Measurements from ENCODE around the gene MAP3K9. TPM values are rescaled to one million over a fixed set of nuclear protein-coding genes. Genes with fewer than 3 reads are reported as not detected.

The MAP3K9 gene
- total RNA-seq, 1 donor from 2014 or later = 9.4 TPM

GRCh38 chr14:70833884-70834283 is 24.6 kb upstream of the MAP3K9 start:
- H3K4me3 ChIP-seq = no peak overlapping the region
- ATAC-seq = no peak
- TF ChIP-seq, protein P1, sequence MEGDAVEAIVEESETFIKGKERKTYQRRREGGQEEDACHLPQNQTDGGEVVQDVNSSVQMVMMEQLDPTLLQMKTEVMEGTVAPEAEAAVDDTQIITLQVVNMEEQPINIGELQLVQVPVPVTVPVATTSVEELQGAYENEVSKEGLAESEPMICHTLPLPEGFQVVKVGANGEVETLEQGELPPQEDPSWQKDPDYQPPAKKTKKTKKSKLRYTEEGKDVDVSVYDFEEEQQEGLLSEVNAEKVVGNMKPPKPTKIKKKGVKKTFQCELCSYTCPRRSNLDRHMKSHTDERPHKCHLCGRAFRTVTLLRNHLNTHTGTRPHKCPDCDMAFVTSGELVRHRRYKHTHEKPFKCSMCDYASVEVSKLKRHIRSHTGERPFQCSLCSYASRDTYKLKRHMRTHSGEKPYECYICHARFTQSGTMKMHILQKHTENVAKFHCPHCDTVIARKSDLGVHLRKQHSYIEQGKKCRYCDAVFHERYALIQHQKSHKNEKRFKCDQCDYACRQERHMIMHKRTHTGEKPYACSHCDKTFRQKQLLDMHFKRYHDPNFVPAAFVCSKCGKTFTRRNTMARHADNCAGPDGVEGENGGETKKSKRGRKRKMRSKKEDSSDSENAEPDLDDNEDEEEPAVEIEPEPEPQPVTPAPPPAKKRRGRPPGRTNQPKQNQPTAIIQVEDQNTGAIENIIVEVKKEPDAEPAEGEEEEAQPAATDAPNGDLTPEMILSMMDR (IDR thresholded peaks at IDR 0.05) = no peak
- no peaks in the 10 kb centered on the region for H3K36me3 ChIP-seq
- no peaks in the 10 kb centered on the region for H3K4me1 ChIP-seq
- intact Hi-C loops (cut with DNase I) = no loop called here
- no peak overlapping the region for H3K27ac ChIP-seq
- H3K27me3 ChIP-seq (ENCODE audit: low read depth) = no peaks in the 10 kb centered on the region
- DNase-seq = no peak
- H3K9me3 ChIP-seq = no peaks in the 10 kb centered on the region

DNA sequence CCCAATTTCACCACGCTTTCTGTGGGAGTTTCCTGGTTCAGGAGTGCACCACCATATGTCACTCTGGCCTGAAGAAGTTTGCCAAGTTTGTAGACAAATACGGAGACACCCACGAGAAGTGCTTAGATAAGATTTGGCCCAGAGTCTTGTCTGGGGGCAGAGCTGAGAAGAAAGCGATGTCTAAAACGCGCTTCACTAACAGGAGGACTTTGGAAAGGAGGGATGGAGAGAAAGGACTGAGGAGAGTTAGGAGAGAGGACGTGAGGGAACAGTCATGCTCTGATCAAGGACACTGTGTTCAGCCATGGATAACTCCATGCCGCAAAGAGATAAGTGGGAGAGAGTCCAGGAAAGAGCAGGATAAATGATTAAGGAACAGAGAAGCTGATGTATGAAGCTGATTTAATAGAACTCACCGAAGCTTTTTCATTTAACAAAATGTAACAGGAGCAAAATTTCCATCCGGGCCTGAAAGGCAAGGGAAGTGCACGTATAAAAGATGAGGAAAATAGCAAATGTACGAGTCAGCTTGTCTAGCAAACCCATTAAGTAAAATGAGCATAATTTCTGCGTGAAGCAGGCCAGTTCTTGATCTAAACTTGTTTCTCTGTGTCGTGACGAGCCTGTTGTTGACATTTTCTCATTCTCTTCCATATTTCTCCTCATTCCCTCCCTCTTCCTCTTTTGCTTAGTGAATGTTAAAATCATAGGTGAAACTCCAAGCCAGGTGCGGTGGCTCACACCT is 23.4 kb upstream of the MAP3K9 start:
- DNase-seq = no peak
- intact Hi-C loops (cut with DNase I) = no loop called here
- Histone ChIP-seq H3K9me3 (no peaks in the 10 kb centered on the region), H3K4me1 (no peaks in the 10 kb centered on the region), H3K27me3 (ENCODE audit: low read depth) (no peaks in the 10 kb centered on the region), H3K36me3 (no peaks in the 10 kb centered on the region), H3K4me3 (no peak overlapping the region), H3K27ac (no peak overlapping the region)
- TF ChIP-seq, protein P1 (IDR thresholded peaks at IDR 0.05) = no peak
- ATAC-seq = no peak

DNA sequence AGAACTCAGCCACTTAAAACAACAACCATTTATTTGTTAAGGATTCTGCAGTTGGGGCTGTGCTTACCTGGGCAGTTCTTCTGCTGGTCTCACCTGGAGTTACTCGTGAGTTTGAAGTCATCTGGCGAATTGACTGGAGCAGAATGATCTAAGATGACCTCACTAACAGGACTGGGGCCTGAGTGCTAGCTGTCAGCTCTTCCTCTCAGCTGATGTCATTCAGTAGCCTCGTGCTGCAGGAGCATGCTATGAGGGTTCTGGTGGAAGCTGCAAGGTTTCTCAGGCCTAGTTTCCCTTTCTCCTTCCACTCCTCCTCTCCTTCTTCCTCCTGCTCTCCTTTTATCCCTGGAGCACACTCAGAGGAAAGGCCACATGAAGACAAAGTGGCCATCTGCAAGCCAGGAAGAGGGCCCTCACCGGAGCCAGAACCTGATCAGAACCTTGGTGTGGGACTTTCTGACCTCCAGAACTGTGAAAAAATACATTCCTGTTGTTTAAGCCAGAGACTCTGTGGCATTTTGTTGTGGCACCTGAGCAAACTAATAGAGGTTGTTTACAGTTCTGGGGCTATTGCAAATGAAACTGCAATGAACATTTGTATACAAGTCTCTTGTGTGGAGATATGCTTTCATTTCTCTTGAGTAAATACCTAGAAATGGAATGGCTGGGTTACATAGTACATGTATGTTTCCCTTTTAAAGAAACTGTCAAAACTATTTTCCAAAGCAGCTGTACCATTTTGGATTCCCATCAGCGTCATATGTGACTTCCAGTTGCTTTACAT is 21.9 kb upstream of the MAP3K9 start:
- intact Hi-C loops (cut with DNase I) = no loop called here
- ATAC-seq (no peak), DNase-seq (no peak)
- H3K27me3 ChIP-seq (ENCODE audit: low read depth) = no peaks in the 10 kb centered on the region
- no peaks in the 10 kb centered on the region for H3K4me1 ChIP-seq
- TF ChIP-seq, protein P1 (IDR thresholded peaks at IDR 0.05) = no peak
- H3K36me3 ChIP-seq = no peaks in the 10 kb centered on the region
- no peak overlapping the region for H3K4me3 ChIP-seq
- H3K9me3 ChIP-seq = no peaks in the 10 kb centered on the region
- no peak overlapping the region for H3K27ac ChIP-seq

- intact Hi-C loops (cut with DNase I) = no loop called here
- no peaks in the 10 kb centered on the region for H3K27me3 ChIP-seq (ENCODE audit: low read depth)
- H3K9me3 ChIP-seq = no peaks in the 10 kb centered on the region
- no peak overlapping the region for H3K27ac ChIP-seq
- H3K4me1 ChIP-seq = peaks cover under 1% of the 10 kb centered on the region
- H3K4me3 ChIP-seq = no peak overlapping the region
- no peak for DNase-seq
- TF ChIP-seq, protein P1 (IDR thresholded peaks at IDR 0.05) = no peak
- no peaks in the 10 kb centered on the region for H3K36me3 ChIP-seq
- ATAC-seq = no peak
Measured at GRCh38 chr14:70828188-70828587, 18.9 kb upstream of the MAP3K9 start.

- TF ChIP-seq, protein P1 (IDR thresholded peaks at IDR 0.05) = no peak
- DNase-seq (no peak), ATAC-seq (no peak)
- intact Hi-C loops (cut with DNase I) = no loop called here
- Histone ChIP-seq H3K27me3 (ENCODE audit: low read depth) (peaks cover 3% of the 10 kb centered on the region), H3K4me3 (no peak overlapping the region), H3K36me3 (no peaks in the 10 kb centered on the region), H3K27ac (no peak overlapping the region), H3K4me1 (peaks cover 5% of the 10 kb centered on the region), H3K9me3 (no peaks in the 10 kb centered on the region)
Measured at GRCh38 chr14:70827752-70828151, 18.4 kb upstream of the MAP3K9 start.

Measured in lower lobe of right lung (tissue), 2 donors.